Measurements from ENCODE around the gene PLEKHN1. TPM values are rescaled to one million over a fixed set of nuclear protein-coding genes. Genes with fewer than 3 reads are reported as not detected.
"Not testable (repeated sequence)": the region's sequence is repeated elsewhere in the genome, so short reads cannot be mapped to it uniquely, and the experiment has no call there.

Gene PLEKHN1
- total RNA-seq, 1 experiment from 2014 or later: 1.6 TPM

DNA sequence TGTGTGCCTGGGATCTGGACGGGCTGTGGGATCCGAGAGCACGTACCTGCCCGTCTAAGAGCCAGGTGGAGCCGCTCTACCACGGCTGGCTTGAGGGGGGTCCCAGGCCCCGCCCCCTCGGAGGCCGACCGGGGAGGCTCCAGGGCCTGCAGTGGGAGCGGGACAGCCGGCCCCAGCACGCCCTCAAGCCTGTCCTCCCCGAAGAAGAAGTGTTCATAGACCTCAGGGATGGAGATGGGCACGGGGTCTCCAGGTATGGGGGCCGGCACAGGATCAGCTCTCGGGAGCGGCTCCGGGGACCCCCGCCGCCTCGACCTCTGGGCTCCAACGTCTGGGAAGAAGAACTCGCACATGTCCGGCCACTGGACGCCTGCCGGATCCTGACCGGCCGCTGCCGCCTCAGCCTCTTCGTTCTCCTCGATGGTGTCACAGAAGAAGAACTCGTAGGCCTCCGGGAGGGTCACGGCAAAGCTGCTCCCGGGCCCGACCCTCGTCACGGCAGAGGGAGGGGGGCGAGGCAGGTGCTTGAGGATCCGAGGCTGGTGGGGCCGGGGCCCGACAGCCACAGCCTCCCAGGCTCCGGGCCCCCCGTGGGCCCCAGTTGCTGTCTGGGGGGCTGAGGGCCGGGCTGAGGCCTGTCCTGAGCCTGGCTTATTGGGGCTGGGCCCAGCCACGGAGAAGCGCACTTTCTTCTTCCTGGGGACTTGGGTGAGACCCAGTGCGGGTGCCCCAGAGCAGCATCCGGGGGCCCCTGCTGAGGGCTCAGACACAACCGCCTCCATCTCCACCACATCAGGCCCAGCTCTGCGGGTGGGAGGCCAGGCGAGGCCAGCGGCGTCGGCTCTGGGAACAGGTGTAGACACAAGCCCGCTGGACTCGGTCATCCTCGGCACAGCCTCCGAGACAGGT lies 12.8 kb downstream of the PLEKHN1 start:
- Histone ChIP-seq H3K36me3 (replicated peaks; ENCODE audit: control insufficient read depth, insufficient read depth, low read length) (no peaks in the 10 kb centered on the region), H3K27me3 (ENCODE audit: control insufficient read depth, insufficient read depth, low read length) (peaks cover 5% of the 10 kb centered on the region; the same call in 1 of the 2 replicates), H3K4me3 (ENCODE audit: insufficient read depth, low read depth, low read length) (no peak overlapping the region)
- DNase-seq: no peak

GRCh38 chr1:979744-980072 lies 13.4 kb downstream of the PLEKHN1 start:
- DNase-seq: no peak
- H3K4me3 ChIP-seq (ENCODE audit: insufficient read depth, low read depth, low read length): no peak overlapping the region
- no peaks in the 10 kb centered on the region for H3K36me3 ChIP-seq (replicated peaks; ENCODE audit: control insufficient read depth, insufficient read depth, low read length)
- peaks cover 5% of the 10 kb centered on the region; the same call in 1 of the 2 replicates for H3K27me3 ChIP-seq (ENCODE audit: control insufficient read depth, insufficient read depth, low read length)

- no peak overlapping the region for H3K4me3 ChIP-seq (ENCODE audit: insufficient read depth, low read depth, low read length)
- DNase-seq: no peak
Observed at GRCh38 chr1:980137-980571, 13.9 kb downstream of the PLEKHN1 start.

GRCh38 chr1:980602-981395 lies 14.5 kb downstream of the PLEKHN1 start:
- no peak for DNase-seq
- H3K27me3 ChIP-seq (ENCODE audit: control insufficient read depth, insufficient read depth, low read length): peaks cover 10% of the 10 kb centered on the region

More at GRCh38 chr1:980137-980571, 13.9 kb downstream of the PLEKHN1 start:
- Histone ChIP-seq H3K36me3 (replicated peaks; ENCODE audit: control insufficient read depth, insufficient read depth, low read length) (no peaks in the 10 kb centered on the region), H3K27me3 (ENCODE audit: control insufficient read depth, insufficient read depth, low read length) (peaks cover 8% of the 10 kb centered on the region)

DNA sequence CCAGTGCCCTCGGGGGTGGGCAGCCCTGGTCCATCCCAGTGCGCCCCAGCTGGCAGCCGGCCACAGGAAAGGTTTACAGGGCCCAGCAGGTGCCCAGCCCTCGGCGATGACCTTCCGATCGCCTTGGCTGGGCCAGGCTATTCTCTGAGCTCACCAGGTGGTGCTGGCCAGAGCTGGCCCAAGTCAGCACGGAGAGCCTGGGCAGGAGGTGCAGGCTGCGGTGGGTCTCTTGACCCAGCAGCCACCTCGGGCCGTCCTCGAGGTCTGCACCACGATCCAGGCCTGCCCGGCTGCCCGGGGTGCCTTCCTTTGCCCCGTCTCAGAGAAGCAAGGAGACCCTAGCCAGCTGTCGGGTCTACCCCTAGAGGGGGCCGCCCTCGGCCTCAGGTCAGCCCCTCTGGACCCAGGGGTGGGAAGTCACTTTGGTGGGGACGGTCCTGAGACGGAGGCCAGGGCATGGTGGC lies 15.2 kb downstream of the PLEKHN1 start:
- peaks cover 10% of the 10 kb centered on the region for H3K27me3 ChIP-seq (ENCODE audit: control insufficient read depth, insufficient read depth, low read length)
- H3K4me3 ChIP-seq (ENCODE audit: insufficient read depth, low read depth, low read length): no peak overlapping the region
- H3K36me3 ChIP-seq (replicated peaks; ENCODE audit: control insufficient read depth, insufficient read depth, low read length): no peaks in the 10 kb centered on the region
- DNase-seq: no peak

More at GRCh38 chr1:980602-981395, 14.5 kb downstream of the PLEKHN1 start:
- Histone ChIP-seq H3K4me3 (ENCODE audit: insufficient read depth, low read depth, low read length) (no peak overlapping the region), H3K36me3 (replicated peaks; ENCODE audit: control insufficient read depth, insufficient read depth, low read length) (no peaks in the 10 kb centered on the region)

- no peaks in the 10 kb centered on the region for H3K36me3 ChIP-seq (replicated peaks; ENCODE audit: control insufficient read depth, insufficient read depth, low read length)
- peaks cover 10% of the 10 kb centered on the region for H3K27me3 ChIP-seq (ENCODE audit: control insufficient read depth, insufficient read depth, low read length)
- no peak within 1 kb of the TSS for H3K4me3 ChIP-seq (ENCODE audit: insufficient read depth, low read depth, low read length)
- no peak for DNase-seq
Observed at GRCh38 chr1:981955-982558, 15.8 kb downstream of the PLEKHN1 start, which contains the start of gene PERM1. Gene PERM1, minus strand, starts transcription at chr1:982093. Its CDS starts 1,064 bp downstream, at chr1:981029.

DNA sequence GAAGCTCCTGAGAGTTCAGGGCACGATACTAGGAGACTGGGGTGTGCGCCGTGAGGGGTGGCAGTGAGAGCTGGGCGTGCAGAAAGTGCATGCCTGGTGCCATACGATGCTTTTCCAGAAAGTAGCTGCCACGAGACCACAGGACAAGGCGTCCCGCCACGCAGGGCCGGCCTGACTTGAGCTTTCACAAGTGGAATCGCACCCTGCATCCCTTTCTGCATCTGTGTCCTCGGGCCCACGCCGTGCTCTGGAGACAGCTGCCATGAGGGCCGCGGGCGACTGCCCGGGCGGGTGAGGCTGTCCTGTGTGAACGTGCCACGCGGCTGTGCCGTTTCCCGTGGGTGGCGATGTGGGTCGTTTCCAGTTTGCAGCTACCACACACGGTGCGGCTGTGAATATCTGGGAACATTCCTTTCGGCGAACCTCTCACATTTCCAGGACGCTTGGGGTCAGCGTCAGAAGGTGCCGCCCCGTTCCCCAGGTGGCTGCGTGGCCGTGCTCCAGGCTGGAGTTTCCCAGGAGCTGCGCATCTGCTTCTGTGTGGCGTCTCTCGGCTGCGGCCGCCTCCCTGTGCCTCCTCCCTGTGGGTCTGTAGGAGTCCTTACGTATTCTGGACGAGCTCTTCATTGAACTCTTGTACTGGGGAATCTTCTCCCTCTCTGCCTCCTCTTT lies 16.6 kb downstream of the PLEKHN1 start:
- no peak for DNase-seq
- Histone ChIP-seq H3K27me3 (ENCODE audit: control insufficient read depth, insufficient read depth, low read length) (peaks cover 10% of the 10 kb centered on the region), H3K36me3 (replicated peaks; ENCODE audit: control insufficient read depth, insufficient read depth, low read length) (no peaks in the 10 kb centered on the region), H3K4me3 (ENCODE audit: insufficient read depth, low read depth, low read length) (no peak overlapping the region)

DNA sequence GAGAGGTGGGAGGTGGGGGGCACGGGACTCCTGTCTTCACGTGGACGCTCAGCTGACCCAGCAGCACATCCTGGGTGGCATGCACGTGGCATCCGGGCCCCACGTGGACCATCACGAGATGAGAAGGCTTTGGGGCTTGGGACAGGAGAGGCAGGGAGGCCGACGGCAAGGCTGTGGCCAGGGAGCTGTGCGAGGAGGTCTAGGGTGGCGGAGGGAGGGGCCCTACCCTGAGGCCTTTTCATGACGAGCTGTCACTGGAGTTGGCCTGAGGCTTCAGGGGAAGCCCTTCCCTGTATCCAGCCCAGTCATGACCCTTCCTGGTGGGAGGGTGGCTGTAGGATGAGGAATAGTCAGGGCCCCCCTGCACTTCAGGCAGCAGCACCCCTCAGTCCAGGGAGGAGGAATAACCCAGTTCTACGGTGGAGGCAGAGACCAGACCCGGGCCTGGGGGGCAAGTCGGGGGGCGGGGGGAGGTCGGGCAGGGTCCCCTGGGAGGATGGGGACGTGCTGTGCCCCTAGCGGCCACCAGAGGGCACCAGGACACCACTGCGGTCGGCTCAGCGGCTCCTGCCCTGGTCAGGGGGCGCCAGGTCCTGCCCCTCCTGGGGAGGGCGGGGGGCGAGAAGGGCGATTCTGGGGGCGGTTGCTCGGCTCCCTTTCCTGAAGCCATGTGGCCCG lies 17.7 kb downstream of the PLEKHN1 start:
- H3K4me3 ChIP-seq (ENCODE audit: insufficient read depth, low read depth, low read length): no peak overlapping the region
- no peaks in the 10 kb centered on the region for H3K36me3 ChIP-seq (replicated peaks; ENCODE audit: control insufficient read depth, insufficient read depth, low read length)
- H3K27me3 ChIP-seq (ENCODE audit: control insufficient read depth, insufficient read depth, low read length): peaks cover 10% of the 10 kb centered on the region
- DNase-seq: peak; percentile 99

- H3K27me3 ChIP-seq (ENCODE audit: control insufficient read depth, insufficient read depth, low read length): peaks cover 10% of the 10 kb centered on the region
- no peaks in the 10 kb centered on the region for H3K36me3 ChIP-seq (replicated peaks; ENCODE audit: control insufficient read depth, insufficient read depth, low read length)
- no peak overlapping the region for H3K4me3 ChIP-seq (ENCODE audit: insufficient read depth, low read depth, low read length)
- no peak for DNase-seq
Observed at GRCh38 chr1:984476-984814, 18.2 kb downstream of the PLEKHN1 start.

DNA sequence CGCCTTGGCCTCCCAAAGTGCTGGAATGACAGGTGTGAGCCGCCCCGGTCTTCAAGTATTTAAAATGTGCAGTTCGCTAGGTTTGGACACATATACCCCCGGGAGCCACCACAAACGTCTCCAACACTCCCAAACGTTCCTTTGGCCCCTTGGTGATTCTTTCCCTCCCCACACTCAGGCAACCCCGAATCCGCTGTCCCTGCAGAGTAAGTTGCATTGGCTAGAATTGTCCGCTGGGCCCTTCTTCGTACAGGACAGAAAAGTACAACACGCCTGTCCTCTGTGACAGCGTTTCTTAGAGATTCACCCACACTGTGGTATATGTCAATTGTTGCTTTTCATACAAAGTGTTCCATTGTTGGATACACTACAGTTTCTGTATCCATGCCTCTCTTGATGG lies 18.8 kb downstream of the PLEKHN1 start:
- DNase-seq: no peak
- Histone ChIP-seq H3K36me3 (replicated peaks; ENCODE audit: control insufficient read depth, insufficient read depth, low read length) (no peaks in the 10 kb centered on the region), H3K4me3 (ENCODE audit: insufficient read depth, low read depth, low read length) (no peak overlapping the region), H3K27me3 (ENCODE audit: control insufficient read depth, insufficient read depth, low read length) (peaks cover 12% of the 10 kb centered on the region)

- H3K4me3 ChIP-seq (ENCODE audit: insufficient read depth, low read depth, low read length); DNase-seq; H3K36me3 ChIP-seq (replicated peaks; ENCODE audit: control insufficient read depth, insufficient read depth, low read length): not testable (repeated sequence)
- peaks cover 11% of the 10 kb centered on the region for H3K27me3 ChIP-seq (ENCODE audit: control insufficient read depth, insufficient read depth, low read length)
Observed at GRCh38 chr1:988061-988460, 21.8 kb downstream of the PLEKHN1 start.

- not testable (repeated sequence) for DNase-seq; H3K36me3 ChIP-seq (replicated peaks; ENCODE audit: control insufficient read depth, insufficient read depth, low read length); H3K4me3 ChIP-seq (ENCODE audit: insufficient read depth, low read depth, low read length)
- peaks cover 14% of the 10 kb centered on the region for H3K27me3 ChIP-seq (ENCODE audit: control insufficient read depth, insufficient read depth, low read length)
Observed at GRCh38 chr1:991275-991674, 25.0 kb downstream of the PLEKHN1 start.

GRCh38 chr1:991895-992294 lies 25.6 kb downstream of the PLEKHN1 start:
- DNase-seq: no peak
- Histone ChIP-seq H3K4me3 (ENCODE audit: insufficient read depth, low read depth, low read length) (no peak overlapping the region), H3K27me3 (ENCODE audit: control insufficient read depth, insufficient read depth, low read length) (peaks cover 17% of the 10 kb centered on the region), H3K36me3 (replicated peaks; ENCODE audit: control insufficient read depth, insufficient read depth, low read length) (no peaks in the 10 kb centered on the region)

- Histone ChIP-seq H3K36me3 (replicated peaks; ENCODE audit: control insufficient read depth, insufficient read depth, low read length) (no peaks in the 10 kb centered on the region), H3K4me3 (ENCODE audit: insufficient read depth, low read depth, low read length) (no peak overlapping the region), H3K27me3 (ENCODE audit: control insufficient read depth, insufficient read depth, low read length) (peaks cover 22% of the 10 kb centered on the region)
- no peak for DNase-seq
Observed at GRCh38 chr1:992362-992761, 26.1 kb downstream of the PLEKHN1 start.

All from H7 (cell line).